Uterus (tissue), 4 donors: ENCODE measurements around the gene CAMK2D. TPM values are rescaled to one million over a fixed set of nuclear protein-coding genes. Genes with fewer than 3 reads are reported as not detected.

Experiments used
- DNase-seq, 2 donors: peaks; one replicate each; pipeline ENCODE4 v3.0.0-alpha.2; 2019 to 2020
- H3K27ac ChIP-seq, 2 donors: fragments of 200-600 bp; sonication (generic); 1 replicate in 1 of 2; 2 replicates in 1 of 2; pipeline ENCODE4 v1.5.1; 2016 to 2018
- H3K27me3 ChIP-seq, 2 donors: fragments of 200-600 bp; sonication (generic); one replicate each; pipeline ENCODE4 v1.5.1; 2018 to 2019; ENCODE audit warnings: control low read depth in 1 of 2
- H3K36me3 ChIP-seq, 2 donors: fragments of 200-600 bp; sonication (generic); one replicate each; pipeline ENCODE4 v1.5.1; 2019; ENCODE audit warnings: control low read depth in 1 of 2
- H3K4me1 ChIP-seq, 2 donors: fragments of 200-600 bp; sonication (generic); one replicate each; pipeline ENCODE4 v1.5.1; 2018 to 2019; ENCODE audit warnings: control low read depth in 1 of 2
- H3K4me3 ChIP-seq, 2 donors: fragments of 200-600 bp; sonication (generic); 1 replicate in 1 of 2; 2 replicates in 1 of 2; pipeline ENCODE4 v1.5.1; 2018 to 2019; ENCODE audit warnings: mild to moderate bottlenecking in 1 of 2
- H3K9me3 ChIP-seq, 2 donors: fragments of 200-600 bp; sonication (generic); one replicate each; pipeline ENCODE4 v1.5.1; 2019; ENCODE audit warnings: control low read depth in 1 of 2
- POLR2A ChIP-seq, 2 donors: fragments of 450-650 bp; IDR thresholded peaks; one replicate each; pipeline ENCODE4 v1.6.1; 2016; ENCODE audit warnings: antibody characterized with exemption in 2 of 2, mild to moderate bottlenecking in 1 of 2, moderate library complexity in 1 of 2
- intact Hi-C: fragments of 100-400 bp; cut with DNase I; formaldehyde crosslinking; loops from one replicate; pipeline ENCODE4 v1.15.1; 2023; ENCODE audit warnings: low total_unique reads
- total RNA-seq, 4 donors: library from RNA; depleted of rRNA in 3 of 4; stranded (reverse); fragments of >200 nt in 3 of 4; gene quantifications; one replicate each; pipeline versions ENCODE4 v1.1.0 to v1.2.4, GENCODE V29; 2014 to 2023
- TF ChIP-seq, protein P1 (sequence below), 4 experiments: fragments of 200-600 bp in 2 of 4; fragments of 450-650 bp in 2 of 4; sonication (generic) in 2 of 4; IDR thresholded peaks; one replicate each; pipeline ENCODE4 v1.5.1; 2016 to 2019; ENCODE audit warnings: antibody characterized with exemption in 4 of 4, mild to moderate bottlenecking in 2 of 4, moderate library complexity in 1 of 4
- donor health status: DM: yes; HTN: yes; CAD: no.

Gene CAMK2D
- total RNA-seq, 4 donors from 2014 or later, result 41.5 to 95.3 (median 54.3) TPM

DNA sequence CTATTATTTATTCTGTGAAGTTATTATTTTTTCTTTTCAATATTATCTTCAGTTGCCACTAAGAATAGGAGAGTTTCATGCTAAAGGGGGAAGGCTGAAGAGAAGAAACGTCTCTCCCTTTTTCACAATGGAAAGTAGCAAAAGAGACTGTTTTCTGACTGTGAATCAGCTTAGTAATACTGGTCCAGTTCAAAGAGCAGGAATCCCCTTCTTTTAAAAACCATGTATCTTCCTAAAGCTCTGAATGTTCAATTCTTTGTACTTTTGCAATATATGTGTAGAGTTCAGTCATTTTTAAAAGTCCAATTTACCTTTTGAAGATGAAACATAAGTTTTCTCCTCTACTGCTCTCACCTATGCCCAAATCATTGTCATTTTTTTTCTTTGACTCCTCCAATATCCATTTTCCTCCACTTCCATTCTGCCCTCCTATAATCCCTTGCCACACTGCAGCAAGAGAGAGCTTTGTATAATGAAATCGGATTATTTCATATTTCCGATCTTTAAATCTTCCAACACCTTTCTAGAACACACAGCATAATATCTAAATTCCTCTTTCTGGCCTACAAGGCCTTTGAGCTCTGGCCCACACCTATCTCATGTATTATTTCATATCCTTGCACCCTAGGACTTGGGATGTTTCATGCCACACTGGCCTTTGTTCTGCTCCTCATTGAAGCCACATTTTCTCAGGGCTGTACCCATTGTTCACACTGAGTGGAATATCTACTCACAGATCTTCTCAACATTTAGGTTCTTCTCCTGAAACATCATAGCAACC, 195.3 kb downstream of the CAMK2D start:
- no peak overlapping the region for H3K4me3 ChIP-seq
- no peaks in the 10 kb centered on the region for H3K36me3 ChIP-seq
- TF ChIP-seq POLR2A (IDR thresholded peaks at IDR 0.05), result no peak
- TF ChIP-seq, protein P1, sequence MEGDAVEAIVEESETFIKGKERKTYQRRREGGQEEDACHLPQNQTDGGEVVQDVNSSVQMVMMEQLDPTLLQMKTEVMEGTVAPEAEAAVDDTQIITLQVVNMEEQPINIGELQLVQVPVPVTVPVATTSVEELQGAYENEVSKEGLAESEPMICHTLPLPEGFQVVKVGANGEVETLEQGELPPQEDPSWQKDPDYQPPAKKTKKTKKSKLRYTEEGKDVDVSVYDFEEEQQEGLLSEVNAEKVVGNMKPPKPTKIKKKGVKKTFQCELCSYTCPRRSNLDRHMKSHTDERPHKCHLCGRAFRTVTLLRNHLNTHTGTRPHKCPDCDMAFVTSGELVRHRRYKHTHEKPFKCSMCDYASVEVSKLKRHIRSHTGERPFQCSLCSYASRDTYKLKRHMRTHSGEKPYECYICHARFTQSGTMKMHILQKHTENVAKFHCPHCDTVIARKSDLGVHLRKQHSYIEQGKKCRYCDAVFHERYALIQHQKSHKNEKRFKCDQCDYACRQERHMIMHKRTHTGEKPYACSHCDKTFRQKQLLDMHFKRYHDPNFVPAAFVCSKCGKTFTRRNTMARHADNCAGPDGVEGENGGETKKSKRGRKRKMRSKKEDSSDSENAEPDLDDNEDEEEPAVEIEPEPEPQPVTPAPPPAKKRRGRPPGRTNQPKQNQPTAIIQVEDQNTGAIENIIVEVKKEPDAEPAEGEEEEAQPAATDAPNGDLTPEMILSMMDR (IDR thresholded peaks at IDR 0.05), result no peak
- no peak for DNase-seq
- H3K27me3 ChIP-seq, result no peaks in the 10 kb centered on the region
- no peaks in the 10 kb centered on the region for H3K9me3 ChIP-seq
- H3K4me1 ChIP-seq, result no peaks in the 10 kb centered on the region
- intact Hi-C loops, result no loop called here
- H3K27ac ChIP-seq, result no peak overlapping the region

DNA sequence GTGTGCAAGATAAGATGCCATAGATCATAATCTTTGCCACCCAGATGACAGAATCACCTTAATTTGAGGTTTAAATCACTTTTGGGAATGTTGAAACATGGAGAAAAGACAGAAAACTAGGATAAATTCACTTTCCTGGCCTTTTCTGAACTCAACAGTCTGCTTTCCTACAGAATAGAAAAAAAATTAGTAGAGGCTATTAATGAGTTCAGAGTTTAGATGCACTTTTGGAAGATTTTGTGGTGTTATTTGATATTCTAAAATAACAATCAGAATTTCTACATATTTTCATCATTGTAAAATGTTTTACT, 195.9 kb downstream of the CAMK2D start:
- no peak overlapping the region for H3K4me3 ChIP-seq
- no peaks in the 10 kb centered on the region for H3K36me3 ChIP-seq
- no peak for DNase-seq
- H3K9me3 ChIP-seq, result no peaks in the 10 kb centered on the region
- no peaks in the 10 kb centered on the region for H3K4me1 ChIP-seq
- H3K27ac ChIP-seq, result no peak overlapping the region
- TF ChIP-seq, protein P1 (IDR thresholded peaks at IDR 0.05), result no peak
- no peaks in the 10 kb centered on the region for H3K27me3 ChIP-seq
- intact Hi-C loops, result no loop called here

DNA sequence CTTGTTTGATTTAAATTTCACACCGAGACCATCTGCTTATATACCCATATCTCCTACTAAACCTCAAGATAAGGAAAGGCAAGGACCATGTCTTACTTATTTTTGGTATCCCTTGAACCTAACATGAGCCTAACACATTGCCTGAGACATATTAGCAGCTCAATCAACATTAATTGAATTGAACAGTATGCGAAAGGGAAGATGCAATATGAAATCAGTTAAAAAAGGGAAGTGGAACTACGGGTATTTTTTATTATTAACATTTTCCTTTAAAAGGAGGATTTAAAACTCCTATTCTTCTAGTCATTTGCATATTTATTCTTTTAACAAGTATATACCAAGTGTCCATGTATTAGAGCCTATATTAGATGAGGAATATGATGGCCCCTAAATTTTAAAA, 197.0 kb downstream of the CAMK2D start:
- DNase-seq, result no peak
- no peak for TF ChIP-seq POLR2A (IDR thresholded peaks at IDR 0.05)
- TF ChIP-seq, protein P1 (IDR thresholded peaks at IDR 0.05), result no peak
- intact Hi-C loops, result no loop called here
- H3K4me1 ChIP-seq, result no peaks in the 10 kb centered on the region
- H3K4me3 ChIP-seq, result no peak overlapping the region
- no peaks in the 10 kb centered on the region for H3K36me3 ChIP-seq
- no peaks in the 10 kb centered on the region for H3K9me3 ChIP-seq
- H3K27me3 ChIP-seq, result no peaks in the 10 kb centered on the region
- no peak overlapping the region for H3K27ac ChIP-seq

DNA sequence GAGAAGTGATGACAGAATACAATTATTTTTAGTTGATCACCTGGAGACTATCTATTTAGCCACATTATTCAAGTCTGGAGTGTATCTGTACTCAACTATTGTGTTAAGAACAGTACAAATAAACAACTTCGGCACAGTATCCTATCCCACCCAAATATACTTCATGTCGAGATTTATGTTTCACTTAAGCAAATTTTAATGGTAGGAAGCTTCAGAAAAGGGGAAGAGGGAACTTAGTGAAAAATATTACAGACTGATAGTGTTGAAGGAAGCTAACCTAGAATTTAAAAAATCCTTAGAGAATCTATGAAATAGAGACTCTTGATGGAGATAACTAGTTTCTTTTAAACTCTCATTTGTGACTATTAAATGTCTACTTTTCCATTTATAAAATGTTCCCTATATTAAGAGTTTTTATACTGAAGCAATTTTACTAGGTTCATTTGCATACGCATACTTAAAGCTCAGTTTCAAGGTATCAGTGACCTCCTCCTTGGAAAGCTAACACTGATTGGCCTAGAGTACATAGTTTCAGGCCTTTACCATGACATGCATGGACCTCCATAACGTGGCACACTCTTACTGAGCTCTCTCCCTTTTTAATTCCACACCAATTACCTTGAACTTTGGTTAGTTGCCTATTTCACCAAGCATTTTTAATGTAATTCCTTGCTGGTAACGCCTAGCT, 197.7 kb downstream of the CAMK2D start:
- Histone ChIP-seq H3K36me3 (no peaks in the 10 kb centered on the region), H3K4me1 (no peaks in the 10 kb centered on the region), H3K9me3 (no peaks in the 10 kb centered on the region), H3K27me3 (no peaks in the 10 kb centered on the region), H3K27ac (no peak overlapping the region), H3K4me3 (no peak overlapping the region)
- TF ChIP-seq POLR2A (IDR thresholded peaks at IDR 0.05), result no peak
- TF ChIP-seq, protein P1 (IDR thresholded peaks at IDR 0.05), result no peak
- no peak for DNase-seq
- intact Hi-C loops, result no loop called here

DNA sequence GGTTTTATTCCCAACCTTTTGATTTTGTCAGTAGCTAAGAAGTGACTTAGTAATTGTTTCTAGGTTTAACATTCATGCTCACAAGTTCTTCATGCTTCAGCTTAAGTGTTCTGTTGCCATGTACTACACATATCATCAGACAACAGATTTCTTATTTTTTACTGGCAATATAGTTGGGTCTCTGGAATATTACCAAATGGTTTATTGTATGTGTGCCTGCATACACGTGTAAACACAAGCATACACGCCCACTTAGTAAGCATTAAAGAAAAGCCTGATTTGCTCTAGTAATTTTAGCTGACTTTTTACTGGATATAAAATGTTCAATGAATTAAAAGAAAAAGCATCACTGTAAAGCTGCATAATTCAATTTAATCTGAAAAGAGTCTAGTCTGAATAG, 199.8 kb downstream of the CAMK2D start:
- TF ChIP-seq, protein P1 (IDR thresholded peaks at IDR 0.05), result no peak
- intact Hi-C loops, result no loop called here
- Histone ChIP-seq H3K9me3 (no peaks in the 10 kb centered on the region), H3K4me1 (no peaks in the 10 kb centered on the region), H3K27me3 (no peaks in the 10 kb centered on the region), H3K27ac (no peak overlapping the region), H3K4me3 (no peak overlapping the region), H3K36me3 (no peaks in the 10 kb centered on the region)
- DNase-seq, result no peak
